ENCODE data around the gene PPM1G.

DNA sequence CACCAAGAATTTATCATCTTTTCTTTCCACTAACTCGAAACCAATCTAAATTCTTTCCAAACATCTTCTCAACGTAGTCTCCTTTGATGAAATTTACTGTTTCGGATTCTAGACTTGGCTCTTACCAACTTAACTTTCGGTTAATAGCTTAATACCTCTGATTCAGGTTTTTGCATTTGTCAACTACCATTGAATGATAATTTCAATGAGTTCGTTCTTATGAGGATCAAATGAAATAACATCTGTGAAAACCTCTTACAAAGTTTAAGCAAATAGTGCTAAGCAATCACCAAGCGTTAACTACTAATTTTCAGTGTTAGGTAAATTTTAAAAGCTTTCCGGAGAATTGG lies 18.4 kb upstream of the PPM1G start:
- TF ChIP-seq, protein P1, sequence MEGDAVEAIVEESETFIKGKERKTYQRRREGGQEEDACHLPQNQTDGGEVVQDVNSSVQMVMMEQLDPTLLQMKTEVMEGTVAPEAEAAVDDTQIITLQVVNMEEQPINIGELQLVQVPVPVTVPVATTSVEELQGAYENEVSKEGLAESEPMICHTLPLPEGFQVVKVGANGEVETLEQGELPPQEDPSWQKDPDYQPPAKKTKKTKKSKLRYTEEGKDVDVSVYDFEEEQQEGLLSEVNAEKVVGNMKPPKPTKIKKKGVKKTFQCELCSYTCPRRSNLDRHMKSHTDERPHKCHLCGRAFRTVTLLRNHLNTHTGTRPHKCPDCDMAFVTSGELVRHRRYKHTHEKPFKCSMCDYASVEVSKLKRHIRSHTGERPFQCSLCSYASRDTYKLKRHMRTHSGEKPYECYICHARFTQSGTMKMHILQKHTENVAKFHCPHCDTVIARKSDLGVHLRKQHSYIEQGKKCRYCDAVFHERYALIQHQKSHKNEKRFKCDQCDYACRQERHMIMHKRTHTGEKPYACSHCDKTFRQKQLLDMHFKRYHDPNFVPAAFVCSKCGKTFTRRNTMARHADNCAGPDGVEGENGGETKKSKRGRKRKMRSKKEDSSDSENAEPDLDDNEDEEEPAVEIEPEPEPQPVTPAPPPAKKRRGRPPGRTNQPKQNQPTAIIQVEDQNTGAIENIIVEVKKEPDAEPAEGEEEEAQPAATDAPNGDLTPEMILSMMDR (IDR thresholded peaks at IDR 0.05): no peak
- TF ChIP-seq POLR2A (IDR thresholded peaks at IDR 0.05): no peak
